ENCODE data around the gene EML6.

EML6 gene

GRCh38 chr2:54924121-54924520, 200.7 kb downstream of the EML6 start:
- DNase-seq, result no peak

GRCh38 chr2:54925022-54925421, 201.6 kb downstream of the EML6 start:
- DNase-seq, result no peak

- DNase-seq, result no peak
These were observed 203.8 kb downstream of the EML6 start for GRCh38 chr2:54927085-54927750.

- no peak for DNase-seq
These were observed 204.5 kb downstream of the EML6 start for GRCh38 chr2:54927751-54928615.

GRCh38 chr2:54928719-54929118, 205.3 kb downstream of the EML6 start:
- no peak for DNase-seq

GRCh38 chr2:54931473-54931872, 208.0 kb downstream of the EML6 start:
- no peak for DNase-seq

- DNase-seq, result no peak
These were observed 211.9 kb downstream of the EML6 start for GRCh38 chr2:54935389-54935788.

GRCh38 chr2:54936766-54937165, 213.3 kb downstream of the EML6 start:
- DNase-seq, result no peak

GRCh38 chr2:54939446-54940118, 216.1 kb downstream of the EML6 start:
- no peak for DNase-seq

GRCh38 chr2:54940723-54941122, 217.3 kb downstream of the EML6 start:
- DNase-seq, result no peak

- no peak for DNase-seq
These were observed 218.0 kb downstream of the EML6 start for GRCh38 chr2:54941248-54941984.

GRCh38 chr2:54942373-54942772, 218.9 kb downstream of the EML6 start:
- no peak for DNase-seq

- DNase-seq, result no peak
These were observed 221.4 kb downstream of the EML6 start for GRCh38 chr2:54944724-54945326.

- no peak for DNase-seq
These were observed 222.1 kb downstream of the EML6 start for GRCh38 chr2:54945391-54946219.

GRCh38 chr2:54946220-54946805, 222.9 kb downstream of the EML6 start:
- no peak for DNase-seq

- DNase-seq, result no peak
These were observed 223.7 kb downstream of the EML6 start for GRCh38 chr2:54947136-54947535.

- no peak for DNase-seq
These were observed 224.2 kb downstream of the EML6 start for GRCh38 chr2:54947646-54948045.

- no peak for DNase-seq
These were observed 224.7 kb downstream of the EML6 start for GRCh38 chr2:54948120-54948519.

- no peak for DNase-seq
These were observed 226.0 kb downstream of the EML6 start for GRCh38 chr2:54949431-54949830.

GRCh38 chr2:54950811-54951210, 227.3 kb downstream of the EML6 start:
- no peak for DNase-seq

GRCh38 chr2:54952425-54952824, 229.0 kb downstream of the EML6 start:
- no peak for DNase-seq
